Astrocyte (in vitro differentiated cells and primary cell): ENCODE measurements around the gene HINT2. TPM values are rescaled to one million over a fixed set of nuclear protein-coding genes. Genes with fewer than 3 reads are reported as not detected.

Experiments
- DNase-seq: peaks from one replicate; pipeline ENCODE4 v3.0.0-alpha.2; 2010; ENCODE audit warnings: low read depth
- FAIRE-seq: peaks from 2 replicates; lab custom pipeline; 2011; peaks lifted over from hg19 to GRCh38; lab: Jason Lieb, UNC
- H2AFZ ChIP-seq: 2 replicates; pipeline ENCODE4 v1.6.0; 2012; ENCODE audit warnings: low read depth, low read length, inconsistent platforms
- H3K27ac ChIP-seq: 2 replicates; pipeline ENCODE4 v1.5.1; 2011; ENCODE audit warnings: low read depth, low read length, inconsistent platforms
- H3K27me3 ChIP-seq: 2 replicates; pipeline ENCODE4 v1.6.0; 2011; ENCODE audit warnings: low read length, inconsistent platforms; ENCODE audit not compliant: insufficient read depth
- H3K36me3 ChIP-seq: 2 replicates; pipeline ENCODE4 v1.5.1; 2011; ENCODE audit warnings: low read length, inconsistent platforms; ENCODE audit not compliant: insufficient read depth
- H3K4me1 ChIP-seq: 2 replicates; pipeline ENCODE4 v1.5.1; 2011; ENCODE audit warnings: low read length, inconsistent platforms; ENCODE audit not compliant: insufficient read depth
- H3K4me2 ChIP-seq: 2 replicates; pipeline ENCODE4 v1.6.0; 2012; ENCODE audit warnings: low read length, inconsistent platforms
- H3K4me3 ChIP-seq: 2 replicates; pipeline ENCODE4 v1.5.1; 2011; ENCODE audit warnings: low read depth, mild to moderate bottlenecking, low read length, inconsistent platforms; ENCODE audit not compliant: insufficient read depth
- H3K79me2 ChIP-seq: 2 replicates; pipeline ENCODE4 v1.6.0; 2012; ENCODE audit warnings: mild to moderate bottlenecking, low read length, inconsistent platforms; ENCODE audit not compliant: insufficient read depth
- H3K9ac ChIP-seq: 2 replicates; pipeline ENCODE4 v1.6.0; 2012; ENCODE audit warnings: mild to moderate bottlenecking, low read length, inconsistent platforms
- H3K9me3 ChIP-seq: 2 replicates; pipeline ENCODE4 v1.5.1; 2012; ENCODE audit warnings: low read depth, mild to moderate bottlenecking, low read length, inconsistent platforms; ENCODE audit not compliant: insufficient read depth
- H4K20me1 ChIP-seq: 2 replicates; pipeline ENCODE4 v1.6.0; 2012; ENCODE audit warnings: low read length, inconsistent platforms; ENCODE audit not compliant: insufficient read depth
- H3K27ac Mint-ChIP-seq: one replicate; pipeline ENCODE4 v1.8.0; 2021; ENCODE audit warnings: mild to moderate bottlenecking, mixed read lengths; ENCODE audit not compliant: unreplicated experiment
- H3K27me3 Mint-ChIP-seq: one replicate; pipeline ENCODE4 v1.8.0; 2021; ENCODE audit warnings: low read depth, mixed read lengths; ENCODE audit not compliant: unreplicated experiment
- H3K36me3 Mint-ChIP-seq: one replicate; pipeline ENCODE4 v1.8.0; 2021; ENCODE audit warnings: low read depth, mixed read lengths; ENCODE audit not compliant: unreplicated experiment
- H3K4me1 Mint-ChIP-seq: one replicate; pipeline ENCODE4 v1.8.0; 2021; ENCODE audit warnings: low read depth, mixed read lengths; ENCODE audit not compliant: unreplicated experiment
- H3K4me3 Mint-ChIP-seq: one replicate; pipeline ENCODE4 v1.8.0; 2021; ENCODE audit warnings: mild to moderate bottlenecking, moderate library complexity, mixed read lengths; ENCODE audit not compliant: unreplicated experiment
- H3K9me3 Mint-ChIP-seq: one replicate; pipeline ENCODE4 v1.8.0; 2021; ENCODE audit warnings: mild to moderate bottlenecking, mixed read lengths; ENCODE audit not compliant: unreplicated experiment
- CTCF ChIP-seq: IDR thresholded peaks from 2 replicates; pipeline ENCODE4 v1.5.1; 2011; ENCODE audit warnings: low read depth, mild to moderate bottlenecking, inconsistent platforms, low read length, moderate library complexity; ENCODE audit not compliant: insufficient read depth
- EZH2 ChIP-seq: IDR thresholded peaks from 2 replicates; pipeline ENCODE4 v1.6.1; 2012; ENCODE audit warnings: mild to moderate bottlenecking, low read length, inconsistent platforms; ENCODE audit not compliant: insufficient read depth
- total RNA-seq: library from RNA; stranded (reverse); gene quantifications from 2 replicates; pipeline ENCODE4 v1.2.1, GENCODE V29; 2021

Gene HINT2
- total RNA-seq, 1 donor from 2014 or later: 22.8 TPM

DNA sequence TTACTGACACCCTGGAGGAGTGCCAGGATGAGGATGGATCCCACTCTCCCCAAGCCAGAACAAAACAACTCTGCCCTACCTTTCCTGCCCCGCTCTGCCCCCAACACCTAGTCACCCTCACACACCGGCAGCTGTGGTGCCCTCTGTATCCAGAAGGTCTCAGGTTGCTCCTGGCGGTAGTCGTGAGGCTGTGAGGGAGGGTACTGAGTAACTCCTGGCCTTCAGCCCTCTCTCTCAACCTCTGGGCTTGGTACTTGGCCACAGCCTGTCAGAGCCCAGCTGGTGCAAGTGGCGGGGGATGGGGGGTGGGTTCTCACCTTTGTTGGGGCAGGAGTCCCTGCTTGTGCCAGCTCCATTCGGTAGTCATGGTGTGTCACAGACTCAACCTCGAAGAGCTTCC, 4.7 kb downstream of the HINT2 start:
- Histone ChIP-seq H3K9me3 (no peaks in the 10 kb centered on the region), H3K9ac (no peak overlapping the region), H3K4me1 (peaks cover 15% of the 10 kb centered on the region), H4K20me1 (no peaks in the 10 kb centered on the region), H2AFZ (no peak overlapping the region), H3K27me3 (no peaks in the 10 kb centered on the region), H3K4me2 (no peak overlapping the region), H3K4me3 (no peak overlapping the region), H3K79me2 (peaks cover 4% of the 10 kb centered on the region), H3K27ac (no peak overlapping the region), H3K36me3 (peaks cover 10% of the 10 kb centered on the region)
- FAIRE-seq (no peak), DNase-seq (no peak)
- H3K9me3 Mint-ChIP-seq: no peaks in the 10 kb centered on the region
- H3K4me3 Mint-ChIP-seq: no peak overlapping the region
- H3K27ac Mint-ChIP-seq: no peak overlapping the region
- TF ChIP-seq EZH2: no peak
- no peak for TF ChIP-seq CTCF
- peaks cover 19% of the 10 kb centered on the region for H3K36me3 Mint-ChIP-seq
- H3K27me3 Mint-ChIP-seq: no peaks in the 10 kb centered on the region
- peaks cover 11% of the 10 kb centered on the region for H3K4me1 Mint-ChIP-seq

- FAIRE-seq: no peak
Measured at GRCh38 chr9:35808433-35808832, 6.4 kb downstream of the HINT2 start.

More at GRCh38 chr9:35808433-35808832, 6.4 kb downstream of the HINT2 start:
- Histone ChIP-seq H3K4me1 (peaks cover 11% of the 10 kb centered on the region), H3K27ac (no peak overlapping the region), H3K9ac (no peak overlapping the region), H3K9me3 (no peaks in the 10 kb centered on the region), H3K27me3 (no peaks in the 10 kb centered on the region), H4K20me1 (no peaks in the 10 kb centered on the region), H3K36me3 (peaks cover 10% of the 10 kb centered on the region), H2AFZ (no peak overlapping the region), H3K4me3 (no peak overlapping the region), H3K79me2 (no peaks in the 10 kb centered on the region), H3K4me2 (no peak overlapping the region)
- no peak for DNase-seq
- H3K9me3 Mint-ChIP-seq: no peaks in the 10 kb centered on the region
- no peak overlapping the region for H3K4me3 Mint-ChIP-seq
- no peak overlapping the region for H3K27ac Mint-ChIP-seq
- TF ChIP-seq CTCF: no peak
- TF ChIP-seq EZH2: no peak
- H3K4me1 Mint-ChIP-seq: peaks cover 6% of the 10 kb centered on the region
- no peaks in the 10 kb centered on the region for H3K27me3 Mint-ChIP-seq
- H3K36me3 Mint-ChIP-seq: peaks cover 22% of the 10 kb centered on the region
